SK-N-SH treated with all-trans-retinoic acid at 6 μM for 48 hours (cell line): ENCODE results near the gene FAS.

Experiments
- ATAC-seq: fragments of 200-7000 bp; cut with Tn5 transposase; 3 replicates; pipeline ENCODE4 v1.9.1; 2020; ENCODE audit warnings: mild to moderate bottlenecking, moderate library complexity
- ARNTL ChIP-seq: fragments of 450-650 bp; formaldehyde crosslinking; IDR thresholded peaks from 2 replicates; pipeline ENCODE4 v1.5.0; 2020; ENCODE audit warnings: low read depth, mild to moderate bottlenecking, moderate library complexity, borderline replicate concordance
- CSDC2 ChIP-seq: fragments of 250-450 bp; sonication (Bioruptor Pico); IDR thresholded peaks from 2 replicates; pipeline ENCODE4 v1.5.0; 2020; ENCODE audit warnings: mild to moderate bottlenecking, moderate library complexity
- ESRRG ChIP-seq: fragments of 250-450 bp; sonication (Bioruptor Pico); IDR thresholded peaks from 2 replicates; pipeline ENCODE4 v1.6.1; 2021; ENCODE audit warnings: mild to moderate bottlenecking
- GLIS3 ChIP-seq: fragments of 250-450 bp; sonication (Bioruptor Pico); IDR thresholded peaks from 2 replicates; pipeline ENCODE4 v1.5.0; 2020; ENCODE audit warnings: mild to moderate bottlenecking, moderate library complexity
- ISL1 ChIP-seq: fragments of 250-450 bp; sonication (Bioruptor Pico); IDR thresholded peaks from 2 replicates; pipeline ENCODE4 v2.1.2; 2022; ENCODE audit warnings: mild to moderate bottlenecking, moderate library complexity
- OSR1 ChIP-seq: fragments of 250-450 bp; sonication (Bioruptor Pico); IDR thresholded peaks from 2 replicates; pipeline ENCODE4 v1.8.0; 2022; ENCODE audit warnings: moderate library complexity, mild to moderate bottlenecking, inconsistent platforms
- RARB ChIP-seq: fragments of 250-450 bp; sonication (Bioruptor Pico); IDR thresholded peaks from 2 replicates; pipeline ENCODE4 v1.8.0; 2021; ENCODE audit warnings: mild to moderate bottlenecking, moderate library complexity
- SNAI2 ChIP-seq: fragments of 250-450 bp; sonication (Bioruptor Pico); IDR thresholded peaks from 2 replicates; pipeline ENCODE4 v1.5.0; 2020; ENCODE audit warnings: mild to moderate bottlenecking, moderate library complexity
- TOX ChIP-seq: fragments of 250-450 bp; sonication (Bioruptor Pico); IDR thresholded peaks from 2 replicates; pipeline ENCODE4 v1.8.0; 2021; ENCODE audit warnings: mild to moderate bottlenecking, moderate library complexity, borderline replicate concordance
- ZC3H10 ChIP-seq: fragments of 250-450 bp; sonication (Bioruptor Pico); IDR thresholded peaks from 2 replicates; pipeline ENCODE4 v1.5.1; 2021; ENCODE audit warnings: mild to moderate bottlenecking, moderate library complexity
- ZFP30 ChIP-seq: fragments of 450-650 bp; formaldehyde crosslinking; IDR thresholded peaks from 2 replicates; pipeline ENCODE4 v1.5.0; 2022; ENCODE audit warnings: mild to moderate bottlenecking, moderate library complexity
- ZNF565 ChIP-seq: fragments of 450-650 bp; formaldehyde crosslinking; conservative IDR thresholded peaks from 2 replicates; pipeline ENCODE4 v1.5.0; 2020; ENCODE audit warnings: low read depth, mild to moderate bottlenecking, moderate library complexity
- TF ChIP-seq, protein P1 (sequence below): fragments of 250-450 bp; sonication (Bioruptor Pico); IDR thresholded peaks from 2 replicates; pipeline ENCODE4 v1.8.0; 2021; ENCODE audit warnings: low read depth, mild to moderate bottlenecking, moderate library complexity, borderline replicate concordance
- TF ChIP-seq, protein P2 (sequence below): fragments of 250-450 bp; sonication (Bioruptor Pico); IDR thresholded peaks from 2 replicates; pipeline ENCODE4 v1.5.1; 2020; ENCODE audit warnings: low read depth, mild to moderate bottlenecking, moderate library complexity
- TF ChIP-seq, protein P3 (sequence below): fragments of 250-450 bp; sonication (Bioruptor Pico); IDR thresholded peaks from 2 replicates; pipeline ENCODE4 v1.5.0; 2020; ENCODE audit warnings: mild to moderate bottlenecking, moderate library complexity
- TF ChIP-seq, protein P4 (sequence below): fragments of 250-450 bp; sonication (Bioruptor Pico); IDR thresholded peaks from 2 replicates; pipeline ENCODE4 v1.8.0; 2020; ENCODE audit warnings: mild to moderate bottlenecking, moderate library complexity, borderline replicate concordance

Gene FAS

DNA sequence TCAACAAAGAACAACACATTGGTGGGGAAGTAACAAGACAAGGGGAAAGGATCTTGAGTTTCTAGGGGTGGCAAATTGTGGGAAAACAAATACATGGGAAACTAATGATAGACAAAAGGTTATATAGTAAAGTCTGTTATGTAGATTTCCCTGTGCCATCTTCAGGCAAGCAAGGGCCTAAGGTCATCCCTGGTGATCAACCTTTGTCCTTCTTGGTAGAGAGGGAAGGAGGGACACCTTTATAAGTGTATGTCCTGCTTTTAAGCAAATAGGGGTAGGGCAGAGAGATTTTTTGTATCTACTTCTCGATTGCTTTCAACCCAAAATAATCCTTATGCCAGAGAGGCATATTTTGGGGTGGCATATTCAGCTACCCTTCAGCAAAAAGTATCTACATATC lies 26.2 kb upstream of the FAS start:
- ATAC-seq = no peak
- TF ChIP-seq CSDC2 (CRISPR knock-in tag) (no peak), ZNF565 (CRISPR knock-in tag) (no peak), ZFP30 (CRISPR knock-in tag) (no peak), SNAI2 (no peak), TOX (CRISPR knock-in tag) (no peak), ARNTL (no peak), OSR1 (CRISPR knock-in tag) (no peak), RARB (CRISPR knock-in tag) (no peak), ZC3H10 (CRISPR knock-in tag) (no peak), ESRRG (no peak)
- TF ChIP-seq, protein P1, sequence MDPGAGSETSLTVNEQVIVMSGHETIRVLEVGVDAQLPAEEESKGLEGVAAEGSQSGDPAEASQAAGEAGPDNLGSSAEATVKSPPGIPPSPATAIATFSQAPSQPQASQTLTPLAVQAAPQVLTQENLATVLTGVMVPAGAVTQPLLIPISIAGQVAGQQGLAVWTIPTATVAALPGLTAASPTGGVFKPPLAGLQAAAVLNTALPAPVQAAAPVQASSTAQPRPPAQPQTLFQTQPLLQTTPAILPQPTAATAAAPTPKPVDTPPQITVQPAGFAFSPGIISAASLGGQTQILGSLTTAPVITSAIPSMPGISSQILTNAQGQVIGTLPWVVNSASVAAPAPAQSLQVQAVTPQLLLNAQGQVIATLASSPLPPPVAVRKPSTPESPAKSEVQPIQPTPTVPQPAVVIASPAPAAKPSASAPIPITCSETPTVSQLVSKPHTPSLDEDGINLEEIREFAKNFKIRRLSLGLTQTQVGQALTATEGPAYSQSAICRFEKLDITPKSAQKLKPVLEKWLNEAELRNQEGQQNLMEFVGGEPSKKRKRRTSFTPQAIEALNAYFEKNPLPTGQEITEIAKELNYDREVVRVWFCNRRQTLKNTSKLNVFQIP (CRISPR knock-in tag) = no peak
- TF ChIP-seq, protein P2, sequence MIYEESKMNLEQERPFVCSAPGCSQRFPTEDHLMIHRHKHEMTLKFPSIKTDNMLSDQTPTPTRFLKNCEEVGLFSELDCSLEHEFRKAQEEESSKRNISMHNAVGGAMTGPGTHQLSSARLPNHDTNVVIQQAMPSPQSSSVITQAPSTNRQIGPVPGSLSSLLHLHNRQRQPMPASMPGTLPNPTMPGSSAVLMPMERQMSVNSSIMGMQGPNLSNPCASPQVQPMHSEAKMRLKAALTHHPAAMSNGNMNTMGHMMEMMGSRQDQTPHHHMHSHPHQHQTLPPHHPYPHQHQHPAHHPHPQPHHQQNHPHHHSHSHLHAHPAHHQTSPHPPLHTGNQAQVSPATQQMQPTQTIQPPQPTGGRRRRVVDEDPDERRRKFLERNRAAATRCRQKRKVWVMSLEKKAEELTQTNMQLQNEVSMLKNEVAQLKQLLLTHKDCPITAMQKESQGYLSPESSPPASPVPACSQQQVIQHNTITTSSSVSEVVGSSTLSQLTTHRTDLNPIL = no peak
- TF ChIP-seq, protein P3, sequence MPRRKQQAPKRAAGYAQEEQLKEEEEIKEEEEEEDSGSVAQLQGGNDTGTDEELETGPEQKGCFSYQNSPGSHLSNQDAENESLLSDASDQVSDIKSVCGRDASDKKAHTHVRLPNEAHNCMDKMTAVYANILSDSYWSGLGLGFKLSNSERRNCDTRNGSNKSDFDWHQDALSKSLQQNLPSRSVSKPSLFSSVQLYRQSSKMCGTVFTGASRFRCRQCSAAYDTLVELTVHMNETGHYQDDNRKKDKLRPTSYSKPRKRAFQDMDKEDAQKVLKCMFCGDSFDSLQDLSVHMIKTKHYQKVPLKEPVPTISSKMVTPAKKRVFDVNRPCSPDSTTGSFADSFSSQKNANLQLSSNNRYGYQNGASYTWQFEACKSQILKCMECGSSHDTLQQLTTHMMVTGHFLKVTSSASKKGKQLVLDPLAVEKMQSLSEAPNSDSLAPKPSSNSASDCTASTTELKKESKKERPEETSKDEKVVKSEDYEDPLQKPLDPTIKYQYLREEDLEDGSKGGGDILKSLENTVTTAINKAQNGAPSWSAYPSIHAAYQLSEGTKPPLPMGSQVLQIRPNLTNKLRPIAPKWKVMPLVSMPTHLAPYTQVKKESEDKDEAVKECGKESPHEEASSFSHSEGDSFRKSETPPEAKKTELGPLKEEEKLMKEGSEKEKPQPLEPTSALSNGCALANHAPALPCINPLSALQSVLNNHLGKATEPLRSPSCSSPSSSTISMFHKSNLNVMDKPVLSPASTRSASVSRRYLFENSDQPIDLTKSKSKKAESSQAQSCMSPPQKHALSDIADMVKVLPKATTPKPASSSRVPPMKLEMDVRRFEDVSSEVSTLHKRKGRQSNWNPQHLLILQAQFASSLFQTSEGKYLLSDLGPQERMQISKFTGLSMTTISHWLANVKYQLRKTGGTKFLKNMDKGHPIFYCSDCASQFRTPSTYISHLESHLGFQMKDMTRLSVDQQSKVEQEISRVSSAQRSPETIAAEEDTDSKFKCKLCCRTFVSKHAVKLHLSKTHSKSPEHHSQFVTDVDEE (CRISPR knock-in tag) = no peak

DNA sequence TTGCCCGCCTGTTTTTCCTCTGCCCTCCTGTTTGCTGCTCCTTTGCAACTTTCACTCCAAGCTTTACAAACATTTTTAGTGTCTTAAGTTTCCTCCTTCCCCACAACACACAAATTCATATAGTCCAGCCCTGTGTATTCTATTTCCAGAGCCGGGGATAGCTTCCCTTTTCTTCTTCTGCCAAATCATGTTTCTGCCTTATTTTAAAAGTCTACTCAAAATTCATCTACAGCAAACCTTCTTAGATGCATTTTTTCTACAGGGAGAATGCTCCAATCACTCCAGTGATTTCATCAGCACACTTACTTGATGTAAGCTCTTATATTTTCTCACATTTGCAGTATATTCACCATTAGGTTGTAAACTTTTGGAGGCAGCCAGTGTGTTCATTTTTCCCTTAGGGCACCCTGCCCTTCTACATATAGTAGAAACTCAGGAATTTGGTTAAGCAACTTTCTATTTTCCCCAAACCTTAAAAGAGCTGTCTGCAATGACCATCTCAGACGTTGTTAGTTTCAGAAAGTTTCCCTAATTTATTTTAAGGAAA lies 25.7 kb upstream of the FAS start:
- TF ChIP-seq OSR1 (CRISPR knock-in tag) (no peak), CSDC2 (CRISPR knock-in tag) (no peak), ARNTL (no peak)
- TF ChIP-seq, all 23 proteins: peak for 0
- no peak for ATAC-seq

DNA sequence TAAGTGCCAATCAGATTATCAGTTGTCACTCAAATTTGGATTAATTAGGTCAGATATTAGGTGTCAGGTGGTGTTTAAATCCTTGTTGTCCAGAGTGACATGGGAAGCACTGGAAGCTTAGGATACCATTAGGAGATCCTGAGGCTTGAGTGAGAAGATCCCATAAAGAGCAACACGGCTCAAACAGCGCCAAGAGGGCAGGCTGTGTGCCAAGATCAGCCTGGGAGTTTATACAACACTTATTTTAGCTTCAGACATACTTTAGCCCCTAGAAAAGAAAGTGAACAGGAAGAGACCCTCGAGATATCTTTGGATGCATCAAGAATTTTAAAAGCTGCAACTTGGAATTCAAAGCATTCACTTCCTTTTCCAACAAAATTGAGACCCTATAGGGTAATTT lies 23.8 kb upstream of the FAS start:
- no peak for ATAC-seq

DNA sequence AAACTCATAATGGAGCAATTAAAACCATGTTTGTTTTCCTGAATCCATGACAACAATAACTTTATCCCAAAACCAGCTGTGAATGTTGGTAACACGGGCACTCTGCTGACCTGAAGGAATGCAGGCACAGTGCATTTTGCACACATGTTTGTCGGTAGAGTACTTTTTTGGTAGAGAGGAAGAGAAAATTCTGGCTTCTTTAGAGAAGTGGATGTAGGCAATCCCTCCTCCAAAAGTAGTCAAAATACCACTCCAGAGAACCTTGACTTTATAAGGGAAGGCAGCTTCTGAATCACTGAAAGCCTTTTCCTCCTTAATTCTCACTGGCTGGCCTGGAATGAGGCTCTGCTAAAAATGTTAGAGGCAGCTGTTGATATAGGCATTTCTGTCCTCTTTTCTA lies 22.2 kb upstream of the FAS start:
- no peak; the same call in 2 of the 3 replicates for ATAC-seq
- TF ChIP-seq, protein P2 = no peak
- TF ChIP-seq, protein P1 (CRISPR knock-in tag) = no peak
- TF ChIP-seq ISL1 (CRISPR knock-in tag) (no peak), GLIS3 (CRISPR knock-in tag) (no peak), TOX (CRISPR knock-in tag) (no peak)

More for the DNA sequence above, 23.8 kb upstream of the FAS start:
- TF ChIP-seq ISL1 (CRISPR knock-in tag) (0 out of 2 replicates have a peak, but pooled peaks have one; percentile 14), ZFP30 (CRISPR knock-in tag) (no peak)
- TF ChIP-seq, protein P4, sequence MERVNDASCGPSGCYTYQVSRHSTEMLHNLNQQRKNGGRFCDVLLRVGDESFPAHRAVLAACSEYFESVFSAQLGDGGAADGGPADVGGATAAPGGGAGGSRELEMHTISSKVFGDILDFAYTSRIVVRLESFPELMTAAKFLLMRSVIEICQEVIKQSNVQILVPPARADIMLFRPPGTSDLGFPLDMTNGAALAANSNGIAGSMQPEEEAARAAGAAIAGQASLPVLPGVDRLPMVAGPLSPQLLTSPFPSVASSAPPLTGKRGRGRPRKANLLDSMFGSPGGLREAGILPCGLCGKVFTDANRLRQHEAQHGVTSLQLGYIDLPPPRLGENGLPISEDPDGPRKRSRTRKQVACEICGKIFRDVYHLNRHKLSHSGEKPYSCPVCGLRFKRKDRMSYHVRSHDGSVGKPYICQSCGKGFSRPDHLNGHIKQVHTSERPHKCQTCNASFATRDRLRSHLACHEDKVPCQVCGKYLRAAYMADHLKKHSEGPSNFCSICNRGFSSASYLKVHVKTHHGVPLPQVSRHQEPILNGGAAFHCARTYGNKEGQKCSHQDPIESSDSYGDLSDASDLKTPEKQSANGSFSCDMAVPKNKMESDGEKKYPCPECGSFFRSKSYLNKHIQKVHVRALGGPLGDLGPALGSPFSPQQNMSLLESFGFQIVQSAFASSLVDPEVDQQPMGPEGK (CRISPR knock-in tag) = no peak
- TF ChIP-seq, all 23 proteins: peak for 1
